Measurements from ENCODE around the gene GNPTAB.

The GNPTAB gene

GRCh38 chr12:101727098-101727497 lies 103.7 kb downstream of the GNPTAB start:
- no peak for DNase-seq

- no peak for DNase-seq
These were observed 108.4 kb downstream of the GNPTAB start for GRCh38 chr12:101722392-101722791.

GRCh38 chr12:101720118-101720517 lies 110.6 kb downstream of the GNPTAB start:
- DNase-seq = no peak

GRCh38 chr12:101719566-101719965 lies 111.2 kb downstream of the GNPTAB start:
- DNase-seq = no peak

- no peak for DNase-seq
These were observed 115.8 kb downstream of the GNPTAB start for GRCh38 chr12:101714877-101715444.

GRCh38 chr12:101713930-101714329 lies 116.8 kb downstream of the GNPTAB start:
- DNase-seq = no peak

- DNase-seq = no peak
These were observed 117.6 kb downstream of the GNPTAB start for GRCh38 chr12:101713059-101713682.

- DNase-seq = no peak
These were observed 120.5 kb downstream of the GNPTAB start for GRCh38 chr12:101710288-101710687.

GRCh38 chr12:101707131-101707782 lies 123.5 kb downstream of the GNPTAB start:
- DNase-seq = no peak

- no peak for DNase-seq
These were observed 124.4 kb downstream of the GNPTAB start for GRCh38 chr12:101706403-101706802.

GRCh38 chr12:101703487-101703886 lies 127.3 kb downstream of the GNPTAB start:
- no peak for DNase-seq

- no peak for DNase-seq
These were observed 130.4 kb downstream of the GNPTAB start for GRCh38 chr12:101700299-101700820.

- DNase-seq = no peak
These were observed 131.9 kb downstream of the GNPTAB start for GRCh38 chr12:101698800-101699347.

- no peak for DNase-seq
These were observed 132.6 kb downstream of the GNPTAB start for GRCh38 chr12:101697930-101698799.

GRCh38 chr12:101697197-101697929 lies 133.4 kb downstream of the GNPTAB start, which contains the start of gene CHPT1:
Gene CHPT1 (plus strand): TSS chr12:101697640. CDS start chr12:101697862, 222 bp downstream.
- peak; percentile 35 for DNase-seq

- no peak for DNase-seq
These were observed 134.2 kb downstream of the GNPTAB start for GRCh38 chr12:101696251-101697196.

- DNase-seq = no peak
These were observed 135.1 kb downstream of the GNPTAB start for GRCh38 chr12:101695706-101696105.

Measured in SHP77 treated with DMSO at 0.1 percent for 48 hours (cell line).